Keratinocyte (primary cell): Measurements from ENCODE around the gene GOLPH3L. TPM values are rescaled to one million over a fixed set of nuclear protein-coding genes. Genes with fewer than 3 reads are reported as not detected.

Source experiments
- DNase-seq: peaks from one replicate; pipeline ENCODE4 v3.0.0-alpha.2; 2011; ENCODE audit warnings: low read depth, missing footprints, low spot score
- FAIRE-seq: peaks from 2 replicates; lab custom pipeline; 2011; peaks lifted over from hg19 to GRCh38; lab: Jason Lieb, UNC
- H2AFZ ChIP-seq: 2 replicates; pipeline ENCODE4 v1.6.0; 2012; ENCODE audit warnings: low read length, control low read depth, inconsistent platforms; ENCODE audit not compliant: control insufficient read depth
- H3K27ac ChIP-seq: 2 replicates; pipeline ENCODE4 v1.5.1; 2011; ENCODE audit warnings: low read length; ENCODE audit not compliant: control insufficient read depth, insufficient read depth
- H3K27me3 ChIP-seq: 3 replicates; pipeline ENCODE4 v1.6.0; 2011; ENCODE audit warnings: low read length; ENCODE audit not compliant: control insufficient read depth, insufficient read depth; ENCODE audit errors: extremely low read depth
- H3K36me3 ChIP-seq, 2 experiments: 2 replicates in 1 of 2; 3 replicates in 1 of 2; pipeline ENCODE4 v1.5.1; 2011; ENCODE audit warnings: low read length in 2 of 2, mild to moderate bottlenecking in 1 of 2; ENCODE audit not compliant: control insufficient read depth in 2 of 2, insufficient read depth in 2 of 2; ENCODE audit errors: extremely low read depth in 1 of 2
- H3K4me1 ChIP-seq: 3 replicates; pipeline ENCODE4 v1.5.1; 2011; ENCODE audit warnings: low read length; ENCODE audit not compliant: control insufficient read depth, insufficient read depth; ENCODE audit errors: extremely low read depth
- H3K4me2 ChIP-seq: 3 replicates; pipeline ENCODE4 v1.6.0; 2011; ENCODE audit warnings: low read depth, low read length; ENCODE audit not compliant: control insufficient read depth, insufficient read depth; ENCODE audit errors: extremely low read depth
- H3K4me3 ChIP-seq, 3 experiments: fragments of 200-600 bp in 1 of 3; sonication (generic) in 1 of 3; 2 replicates in 2 of 3; 3 replicates in 1 of 3; pipeline ENCODE4 v1.5.1; 2011 to 2016; ENCODE audit warnings: low read length in 3 of 3, mild to moderate bottlenecking in 3 of 3, control low read depth in 2 of 3, inconsistent platforms in 1 of 3, low read depth in 1 of 3, mixed read lengths in 1 of 3, mixed run types in 1 of 3, moderate library complexity in 1 of 3; ENCODE audit not compliant: control insufficient read depth in 2 of 3, insufficient read depth in 2 of 3; ENCODE audit errors: extremely low read depth in 1 of 3
- H3K79me2 ChIP-seq: 2 replicates; pipeline ENCODE4 v1.6.0; 2012; ENCODE audit warnings: low read length; ENCODE audit not compliant: control insufficient read depth, insufficient read depth
- H3K9ac ChIP-seq: 3 replicates; pipeline ENCODE4 v1.6.0; 2011; ENCODE audit warnings: low read length; ENCODE audit not compliant: control insufficient read depth, insufficient read depth; ENCODE audit errors: extremely low read depth
- H3K9me1 ChIP-seq: 3 replicates; pipeline ENCODE4 v1.6.0; 2011; ENCODE audit warnings: low read length; ENCODE audit not compliant: control insufficient read depth, insufficient read depth; ENCODE audit errors: extremely low read depth
- H3K9me3 ChIP-seq: 2 replicates; pipeline ENCODE4 v1.5.1; 2012; ENCODE audit warnings: low read depth, low read length; ENCODE audit not compliant: control insufficient read depth
- H4K20me1 ChIP-seq: 3 replicates; pipeline ENCODE4 v1.6.0; 2011; ENCODE audit warnings: low read length; ENCODE audit not compliant: control insufficient read depth, insufficient read depth; ENCODE audit errors: extremely low read depth
- EZH2 ChIP-seq: IDR thresholded peaks from one replicate; pipeline ENCODE4 v1.6.1; 2012; ENCODE audit warnings: inconsistent platforms, mild to moderate bottlenecking, low read length, moderate library complexity
- dilution Hi-C: fragments of 300-500 bp; cut with MboI; formaldehyde crosslinking; loops from one replicate; pipeline ENCODE4 v1.7.0; 2020; ENCODE audit warnings: low sequenced_read_pairs; ENCODE audit not compliant: extremely low pct_ligation_motif_present
- polyA plus RNA-seq, 5 experiments: library from polyadenylated mRNA; depleted of rRNA in 3 of 5; stranded (reverse) in 3 of 5; stranded (forward) in 1 of 5; unstranded in 1 of 5; fragments of >200 nt; gene quantifications; 1 replicate in 1 of 5; 2 replicates in 3 of 5; 3 replicates in 1 of 5; pipeline versions ENCODE4 v1.2.1 to v1.2.3, GENCODE V29; 2011 to 2012; ENCODE audit warnings: missing spikeins in 2 of 5, low read depth in 1 of 5, low replicate concordance in 1 of 5
- TF ChIP-seq, protein P1 (sequence below), 3 experiments: IDR thresholded peaks in 1 of 3; conservative IDR thresholded peaks in 1 of 3; optimal IDR thresholded peaks in 1 of 3; 2 replicates in 2 of 3; 3 replicates in 1 of 3; pipeline versions ENCODE3 to v1.5.1; 2011; ENCODE audit warnings: low read length in 3 of 3, mild to moderate bottlenecking in 3 of 3, moderate library complexity in 2 of 3, control low read depth in 1 of 3, inconsistent platforms in 1 of 3; ENCODE audit not compliant: insufficient read depth in 2 of 3; ENCODE audit errors: extremely low read depth in 1 of 3

Gene GOLPH3L
- polyA plus RNA-seq, 1 donor (not counting 4 experiments of a cell fraction or from before 2014, with no cell fraction given) = 22.2 TPM

DNA sequence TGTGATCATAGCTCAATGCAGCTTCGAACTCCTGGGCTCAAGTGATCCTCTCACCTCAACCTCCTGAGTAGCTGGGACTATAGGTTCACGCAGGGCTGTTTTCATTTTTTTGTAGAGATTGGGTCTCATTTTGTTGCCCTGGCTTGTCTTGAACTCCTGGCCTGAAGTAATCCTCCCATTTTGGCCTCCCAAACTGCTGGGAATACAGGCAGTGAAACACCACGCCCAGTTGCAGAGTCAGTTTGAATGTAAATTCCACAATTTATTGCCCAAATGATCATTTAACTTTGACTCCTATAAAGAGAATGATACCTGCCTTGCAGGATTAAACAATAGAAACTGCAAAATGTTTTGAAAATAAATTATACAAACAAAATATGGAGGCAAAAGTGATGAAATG, 10.7 kb downstream of the GOLPH3L start:
- no peak overlapping the region for H3K9ac ChIP-seq
- TF ChIP-seq EZH2 = no peak
- no peaks in the 10 kb centered on the region for H3K79me2 ChIP-seq
- H2AFZ ChIP-seq = no peak overlapping the region
- H3K4me1 ChIP-seq = no peaks in the 10 kb centered on the region
- no peak overlapping the region for H3K27ac ChIP-seq
- no peaks in the 10 kb centered on the region for H3K9me3 ChIP-seq
- dilution Hi-C loops = no loop called here
- peaks cover 7% of the 10 kb centered on the region in 2 experiments for H3K36me3 ChIP-seq
- no peak for DNase-seq
- H3K9me1 ChIP-seq = no peaks in the 10 kb centered on the region
- no peak overlapping the region for H3K4me3 ChIP-seq
- H3K27me3 ChIP-seq = no peaks in the 10 kb centered on the region
- FAIRE-seq = no peak
- no peaks in the 10 kb centered on the region for H4K20me1 ChIP-seq
- no peak overlapping the region for H3K4me2 ChIP-seq

DNA sequence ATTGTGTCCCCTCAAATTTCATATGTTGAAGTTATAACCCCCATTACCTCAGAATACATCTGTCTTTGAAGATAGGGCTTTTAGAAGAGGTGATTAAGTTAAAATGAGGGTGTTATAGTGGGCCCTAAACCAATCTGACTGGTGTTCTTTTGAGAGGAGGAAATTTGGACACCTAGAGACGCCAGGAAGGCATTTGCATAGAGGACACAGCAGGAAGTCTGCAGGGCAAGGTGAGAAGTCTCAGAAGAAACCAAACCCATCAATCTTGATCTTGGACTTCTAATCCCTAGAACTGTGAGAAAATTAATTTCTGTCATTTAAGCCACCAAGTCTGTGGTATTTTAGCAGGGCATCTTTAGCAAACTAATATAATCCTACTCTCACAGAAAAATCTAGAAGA, 13.0 kb downstream of the GOLPH3L start:
- H4K20me1 ChIP-seq = no peaks in the 10 kb centered on the region
- H3K4me3 ChIP-seq = no peak overlapping the region
- H3K79me2 ChIP-seq = no peaks in the 10 kb centered on the region
- H2AFZ ChIP-seq = no peak overlapping the region
- TF ChIP-seq, protein P1, sequence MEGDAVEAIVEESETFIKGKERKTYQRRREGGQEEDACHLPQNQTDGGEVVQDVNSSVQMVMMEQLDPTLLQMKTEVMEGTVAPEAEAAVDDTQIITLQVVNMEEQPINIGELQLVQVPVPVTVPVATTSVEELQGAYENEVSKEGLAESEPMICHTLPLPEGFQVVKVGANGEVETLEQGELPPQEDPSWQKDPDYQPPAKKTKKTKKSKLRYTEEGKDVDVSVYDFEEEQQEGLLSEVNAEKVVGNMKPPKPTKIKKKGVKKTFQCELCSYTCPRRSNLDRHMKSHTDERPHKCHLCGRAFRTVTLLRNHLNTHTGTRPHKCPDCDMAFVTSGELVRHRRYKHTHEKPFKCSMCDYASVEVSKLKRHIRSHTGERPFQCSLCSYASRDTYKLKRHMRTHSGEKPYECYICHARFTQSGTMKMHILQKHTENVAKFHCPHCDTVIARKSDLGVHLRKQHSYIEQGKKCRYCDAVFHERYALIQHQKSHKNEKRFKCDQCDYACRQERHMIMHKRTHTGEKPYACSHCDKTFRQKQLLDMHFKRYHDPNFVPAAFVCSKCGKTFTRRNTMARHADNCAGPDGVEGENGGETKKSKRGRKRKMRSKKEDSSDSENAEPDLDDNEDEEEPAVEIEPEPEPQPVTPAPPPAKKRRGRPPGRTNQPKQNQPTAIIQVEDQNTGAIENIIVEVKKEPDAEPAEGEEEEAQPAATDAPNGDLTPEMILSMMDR (optimal IDR thresholded peaks at IDR 0.05 in 1 of 3, IDR thresholded peaks at IDR 0.05 in 1 of 3, conservative IDR thresholded peaks at IDR 0.05 in 1 of 3; ENCODE audit: extremely low read depth in 1 of 3, insufficient read depth in 2 of 3, low read length in 3 of 3) = no peak
- TF ChIP-seq EZH2 = no peak
- no peak overlapping the region for H3K27ac ChIP-seq
- no peaks in the 10 kb centered on the region for H3K4me1 ChIP-seq
- no peaks in the 10 kb centered on the region for H3K9me3 ChIP-seq
- H3K9ac ChIP-seq = no peak overlapping the region
- FAIRE-seq (no peak), DNase-seq (no peak)
- H3K36me3 ChIP-seq = peaks cover 7% of the 10 kb centered on the region in 2 experiments
- dilution Hi-C loops = no loop called here
- no peak overlapping the region for H3K4me2 ChIP-seq
- no peaks in the 10 kb centered on the region for H3K9me1 ChIP-seq
- H3K27me3 ChIP-seq = no peaks in the 10 kb centered on the region

DNA sequence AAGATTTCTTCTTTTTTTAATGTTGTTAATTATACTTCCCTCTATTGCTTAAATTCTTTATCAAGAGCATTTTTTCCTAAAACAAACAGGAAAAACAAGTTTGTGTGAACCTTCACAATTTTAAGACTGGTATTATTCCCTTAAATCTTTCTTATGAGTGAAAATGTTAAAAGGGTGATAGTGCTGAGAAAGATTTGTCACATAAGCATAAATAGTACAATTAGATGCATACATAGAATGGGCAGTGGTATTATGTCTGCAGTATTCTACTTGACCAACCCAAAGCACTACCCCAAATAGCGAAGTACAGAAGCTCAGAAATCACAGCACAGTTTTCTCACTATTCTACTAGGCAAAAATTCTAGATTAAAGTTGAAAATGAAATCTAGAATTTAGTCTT, 18.0 kb downstream of the GOLPH3L start:
- Histone ChIP-seq H3K9me3 (no peaks in the 10 kb centered on the region), H3K27me3 (no peaks in the 10 kb centered on the region), H3K27ac (no peak overlapping the region), H2AFZ (no peak overlapping the region), H3K36me3 (peaks cover 3 to 7% of the 10 kb centered on the region in 2 experiments), H3K9ac (no peak overlapping the region), H3K4me2 (no peak overlapping the region), H3K9me1 (no peaks in the 10 kb centered on the region), H3K4me1 (no peaks in the 10 kb centered on the region), H4K20me1 (no peaks in the 10 kb centered on the region), H3K79me2 (no peaks in the 10 kb centered on the region), H3K4me3 (no peak overlapping the region)
- dilution Hi-C loops = no loop called here
- TF ChIP-seq EZH2 = no peak
- DNase-seq (no peak), FAIRE-seq (no peak)
